GM18502 (cell line): ENCODE results near the gene CNTN5.
"Not testable (repeated sequence)": the region's sequence is repeated elsewhere in the genome, so short reads cannot be mapped to it uniquely, and the experiment has no call there.

Experiments
- ATAC-seq: cut with Tn5 transposase; IDR thresholded peaks from one replicate; pipeline ENCODE4 v1.9.1; 2021; ENCODE audit warnings: mild to moderate bottlenecking; ENCODE audit not compliant: unreplicated experiment, poor library complexity

Gene CNTN5

GRCh38 chr11:100240025-100240539, 1219.3 kb downstream of the CNTN5 start:
- ATAC-seq = no peak

- ATAC-seq = no peak
Measured at GRCh38 chr11:100247704-100248103, 1227.0 kb downstream of the CNTN5 start.

GRCh38 chr11:100257238-100257803, 1236.6 kb downstream of the CNTN5 start:
- not testable (repeated sequence) for ATAC-seq

DNA sequence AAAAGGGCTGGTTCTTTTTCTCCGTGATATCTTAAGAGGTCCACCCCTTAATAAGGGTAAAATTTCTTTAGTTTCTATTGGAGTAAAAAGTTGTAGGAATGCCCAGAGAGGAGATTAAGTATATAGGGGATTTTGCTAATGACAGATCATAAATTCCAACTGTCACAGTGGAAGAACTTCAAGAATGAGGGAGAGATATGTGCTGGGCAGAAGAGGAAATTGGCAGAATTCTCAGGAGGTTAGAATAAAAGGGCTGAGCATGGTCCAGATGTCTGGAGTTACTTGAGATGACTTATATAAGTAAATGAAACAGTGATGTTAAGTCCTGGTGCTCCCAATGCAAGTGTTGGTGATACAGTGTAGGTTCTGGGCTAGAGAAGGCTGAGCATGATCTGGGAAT, 1248.8 kb downstream of the CNTN5 start:
- ATAC-seq = no peak

DNA sequence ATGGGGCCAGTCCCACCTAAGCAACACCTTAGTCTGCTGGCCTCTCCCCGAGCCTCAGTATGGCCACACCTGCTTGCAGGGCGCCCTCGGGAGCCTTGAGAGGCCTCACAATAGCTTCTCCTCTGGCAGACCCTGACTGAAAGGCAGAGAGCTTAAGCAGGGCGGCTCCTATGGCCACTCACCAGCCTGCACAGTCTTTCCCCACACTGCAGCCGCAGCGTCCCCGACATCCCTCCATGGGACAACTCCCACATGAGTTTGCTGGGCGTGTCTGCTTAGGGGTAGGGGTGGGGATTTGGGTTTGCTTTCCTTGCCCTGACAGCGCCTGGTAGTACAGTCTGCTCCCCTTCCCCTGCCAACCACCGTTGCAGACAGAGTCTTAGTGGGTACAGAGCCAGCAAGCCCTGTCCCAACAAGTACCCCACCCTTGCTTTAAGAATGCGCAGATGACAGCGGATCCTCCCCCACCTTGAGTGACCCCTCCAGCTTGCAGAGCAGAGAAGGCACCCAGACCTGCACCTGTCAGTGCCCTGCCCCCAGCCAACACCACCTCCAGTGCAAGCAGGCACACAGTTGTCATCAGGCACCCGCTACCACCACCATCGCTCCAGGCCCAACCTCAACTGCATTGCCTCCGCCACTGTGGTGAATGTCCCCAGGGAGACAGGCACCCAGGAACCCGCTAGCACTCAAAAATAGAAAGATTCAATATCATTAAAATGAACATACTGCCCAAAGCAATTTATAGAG, 1252.5 kb downstream of the CNTN5 start:
- no peak for ATAC-seq

DNA sequence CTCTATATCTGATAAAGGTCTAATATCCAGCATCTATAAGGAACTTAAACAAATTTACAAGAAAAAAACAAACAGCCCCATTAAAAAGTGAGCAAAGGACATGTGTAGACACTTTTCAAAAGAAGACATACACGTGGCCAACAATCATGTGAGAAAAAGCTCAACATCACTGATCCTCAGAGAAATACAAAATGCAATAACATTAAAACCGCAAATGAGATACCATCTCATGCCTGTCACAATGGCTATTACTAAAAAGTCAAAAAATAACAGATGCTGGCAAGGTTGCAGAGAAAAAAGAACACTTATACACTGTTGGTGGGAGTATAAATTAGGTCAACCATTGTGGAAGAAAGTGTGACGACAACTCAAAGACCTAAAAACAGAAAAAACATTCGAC, 1253.7 kb downstream of the CNTN5 start:
- not testable (repeated sequence) for ATAC-seq

DNA sequence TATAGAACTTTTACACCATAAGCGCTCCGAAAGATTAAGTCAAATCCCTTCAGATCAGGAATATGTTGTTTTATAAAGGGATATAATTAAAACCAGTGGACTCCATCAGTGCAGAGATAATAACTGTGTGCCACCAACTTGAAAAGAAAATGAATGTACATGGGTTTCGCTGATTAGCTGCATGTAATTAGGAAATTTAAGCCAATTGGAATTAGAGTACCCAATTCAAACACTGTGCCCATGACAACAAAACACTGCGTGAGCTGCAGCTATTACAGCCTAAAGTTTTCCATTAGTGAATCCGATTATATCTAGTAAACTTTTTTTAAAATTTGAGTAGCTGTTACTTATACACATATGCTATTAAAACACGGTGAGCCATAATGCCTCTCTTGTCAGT, 1274.0 kb downstream of the CNTN5 start:
- ATAC-seq = no peak

DNA sequence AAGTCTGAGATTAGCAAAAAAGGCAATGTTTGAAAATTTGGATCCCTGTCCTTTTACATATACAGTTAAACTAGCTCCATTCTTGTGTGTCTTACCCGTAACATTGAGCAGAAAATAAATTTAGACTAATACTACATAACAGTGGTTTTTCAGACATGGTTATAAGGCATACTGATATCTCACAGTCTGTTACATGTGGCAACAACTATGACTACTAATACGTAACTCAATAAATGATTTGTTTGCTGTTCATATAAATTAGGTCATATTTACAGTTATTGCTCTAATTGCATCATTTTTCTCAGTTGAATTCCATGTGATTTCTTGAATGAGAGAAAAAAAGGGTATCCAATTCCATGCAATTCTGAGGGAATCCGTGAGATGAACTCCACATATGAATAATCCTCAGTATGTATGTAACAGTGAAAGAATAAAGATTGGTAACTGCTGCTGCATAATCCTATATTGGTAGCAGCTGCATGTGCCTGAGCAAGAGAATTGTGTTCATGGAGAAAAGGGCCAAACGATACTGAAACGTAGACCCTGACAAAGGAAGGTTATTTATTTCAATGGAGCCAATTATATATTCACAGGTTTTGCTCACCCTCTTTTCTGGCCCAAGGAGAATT, 1275.4 kb downstream of the CNTN5 start:
- ATAC-seq = no peak

GRCh38 chr11:100297516-100297915, 1276.8 kb downstream of the CNTN5 start:
- ATAC-seq = no peak

DNA sequence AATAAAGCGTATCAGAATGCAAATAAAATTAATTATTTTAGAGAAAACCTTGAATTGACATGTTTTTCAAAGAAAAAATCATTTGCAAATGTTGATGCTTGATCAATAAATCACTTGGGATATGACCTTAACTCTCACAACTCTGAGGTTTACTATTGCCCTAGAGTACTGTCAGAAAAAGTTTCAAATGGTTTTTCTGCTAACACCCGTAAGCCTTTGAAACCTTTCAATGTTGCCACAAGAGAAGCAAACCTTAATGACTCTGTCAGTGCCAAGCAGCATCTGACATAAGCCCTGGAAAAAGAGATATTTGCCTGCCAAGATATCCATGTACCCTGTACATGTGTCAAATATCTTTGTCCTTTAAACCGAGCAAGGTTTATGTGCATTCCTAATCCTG, 1282.1 kb downstream of the CNTN5 start:
- no peak for ATAC-seq

GRCh38 chr11:100303897-100304296, 1283.1 kb downstream of the CNTN5 start:
- ATAC-seq = no peak

DNA sequence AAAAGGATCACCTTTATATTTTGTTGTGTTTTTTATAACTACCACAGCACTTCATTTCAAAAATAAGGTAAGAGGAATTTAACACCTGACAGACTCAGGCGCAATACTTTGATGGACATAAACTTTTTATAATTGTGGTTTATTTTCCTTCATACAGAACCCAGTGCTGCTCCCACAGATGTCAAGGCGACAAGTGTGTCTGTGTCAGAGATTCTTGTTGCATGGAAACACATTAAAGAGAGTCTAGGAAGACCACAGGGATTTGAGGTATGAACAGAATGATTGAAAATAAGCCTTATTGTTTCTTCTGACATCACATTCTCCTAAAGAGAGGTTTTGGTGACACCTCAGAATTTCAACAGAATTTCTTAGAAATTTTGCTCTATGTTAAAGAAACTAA, 1287.5 kb downstream of the CNTN5 start:
- ATAC-seq = no peak

DNA sequence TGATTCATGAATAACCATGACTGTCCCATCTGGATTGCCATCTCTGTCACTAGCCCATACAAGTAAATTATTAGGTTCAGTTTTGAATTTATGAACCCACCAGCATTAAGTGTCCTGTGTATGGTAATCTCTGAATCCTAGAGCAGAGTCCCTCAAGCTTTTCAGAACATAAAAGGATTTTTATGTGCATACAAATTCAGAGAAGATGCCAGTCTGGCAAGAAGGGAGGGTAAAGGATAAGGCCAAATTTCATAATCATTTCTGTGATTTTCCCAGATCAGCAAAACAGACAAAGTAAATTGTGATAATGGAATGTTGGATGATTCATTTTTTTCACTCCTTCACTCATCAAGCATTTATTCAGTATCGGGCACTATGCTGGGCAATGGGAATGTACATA, 1295.2 kb downstream of the CNTN5 start:
- no peak for ATAC-seq

- ATAC-seq = no peak
Measured at GRCh38 chr11:100316952-100317351, 1296.2 kb downstream of the CNTN5 start.

- no peak for ATAC-seq
Measured at GRCh38 chr11:100319691-100320090, 1298.9 kb downstream of the CNTN5 start.

GRCh38 chr11:100328626-100329340, 1308.0 kb downstream of the CNTN5 start:
- peak; percentile 47 for ATAC-seq

- ATAC-seq = peak; percentile 28
Measured at GRCh38 chr11:100329352-100329751, 1308.6 kb downstream of the CNTN5 start.

GRCh38 chr11:100336873-100337272, 1316.1 kb downstream of the CNTN5 start:
- no peak for ATAC-seq

DNA sequence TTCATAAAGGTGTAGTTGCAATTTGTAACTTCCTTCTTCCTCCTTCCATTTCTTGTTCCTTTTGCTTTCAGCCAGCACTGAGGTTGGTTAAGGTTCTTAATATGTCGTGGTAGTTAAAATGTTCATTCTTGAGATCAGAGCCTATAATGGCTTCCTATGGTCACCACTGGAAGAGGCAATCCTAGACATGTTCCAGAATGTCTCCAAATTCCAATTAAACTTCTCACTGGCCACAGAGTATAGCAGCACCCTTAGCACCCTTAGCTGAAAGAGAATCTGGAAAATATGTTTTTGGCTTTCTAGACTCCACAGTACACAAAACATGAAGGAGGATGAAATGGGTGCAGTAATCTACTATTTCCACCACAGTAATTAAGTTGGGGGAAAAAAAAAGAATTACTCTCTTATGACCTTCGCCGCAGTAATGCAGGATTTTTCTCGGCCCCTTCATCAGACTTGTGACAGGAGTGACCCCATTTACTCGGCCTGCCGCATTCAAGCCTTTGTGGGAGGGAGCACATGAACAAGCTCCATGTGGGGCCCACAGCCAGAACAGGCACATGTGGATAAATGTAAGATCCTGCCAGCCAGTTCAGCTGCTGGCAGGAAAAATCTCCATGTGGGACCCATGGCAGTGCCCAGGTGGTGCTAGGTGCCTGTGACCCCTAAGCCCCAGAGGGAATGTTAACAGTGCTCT, 1317.5 kb downstream of the CNTN5 start:
- ATAC-seq = no peak
